ENCODE measurements around the gene TRPT1.

TRPT1 gene

GRCh38 chr11:64254326-64254725 lies 28.3 kb upstream of the TRPT1 start:
- TF ChIP-seq CTCF (IDR thresholded peaks at IDR 0.05), result no peak
- Mint-ChIP-seq H3K4me3 (no peak overlapping the region), H3K36me3 (ENCODE audit: low read depth) (peaks cover 7% of the 10 kb centered on the region), H3K27me3 (ENCODE audit: low read depth, poor library complexity) (no peaks in the 10 kb centered on the region), H3K4me1 (peaks cover 34% of the 10 kb centered on the region), H3K27ac (no peak overlapping the region), H3K9me3 (no peaks in the 10 kb centered on the region)
- no peak for DNase-seq

- no peak overlapping the region for H3K27ac Mint-ChIP-seq
Measured at GRCh38 chr11:64253481-64253880, 27.5 kb upstream of the TRPT1 start.

GRCh38 chr11:64253043-64253442 lies 27.1 kb upstream of the TRPT1 start:
- H3K9me3 Mint-ChIP-seq, result no peaks in the 10 kb centered on the region
- DNase-seq, result no peak
- H3K27ac Mint-ChIP-seq, result no peak overlapping the region
- peaks cover 2% of the 10 kb centered on the region for H3K27me3 Mint-ChIP-seq (ENCODE audit: low read depth, poor library complexity)
- H3K4me3 Mint-ChIP-seq, result peak overlapping the region; percentile 28
- peaks cover 44% of the 10 kb centered on the region for H3K4me1 Mint-ChIP-seq
- H3K36me3 Mint-ChIP-seq (ENCODE audit: low read depth), result peaks cover 5% of the 10 kb centered on the region
- TF ChIP-seq CTCF (IDR thresholded peaks at IDR 0.05), result no peak

More at GRCh38 chr11:64253481-64253880, 27.5 kb upstream of the TRPT1 start:
- Mint-ChIP-seq H3K4me1 (peaks cover 40% of the 10 kb centered on the region), H3K4me3 (peak overlapping the region; percentile 28), H3K36me3 (ENCODE audit: low read depth) (peaks cover 5% of the 10 kb centered on the region), H3K9me3 (no peaks in the 10 kb centered on the region), H3K27me3 (ENCODE audit: low read depth, poor library complexity) (no peaks in the 10 kb centered on the region)
- no peak for DNase-seq
- TF ChIP-seq CTCF (IDR thresholded peaks at IDR 0.05), result no peak

GRCh38 chr11:64252003-64252872 lies 26.3 kb upstream of the TRPT1 start:
- Mint-ChIP-seq H3K9me3 (no peaks in the 10 kb centered on the region), H3K36me3 (ENCODE audit: low read depth) (no peaks in the 10 kb centered on the region), H3K27ac (no peak overlapping the region), H3K27me3 (ENCODE audit: low read depth, poor library complexity) (peaks cover 3% of the 10 kb centered on the region), H3K4me3 (peak overlapping the region; percentile 92), H3K4me1 (peaks cover 49% of the 10 kb centered on the region)
- no peak for TF ChIP-seq CTCF (IDR thresholded peaks at IDR 0.05)
- DNase-seq, result no peak

GRCh38 chr11:64251753-64252002 lies 25.7 kb upstream of the TRPT1 start:
- Mint-ChIP-seq H3K36me3 (ENCODE audit: low read depth) (no peaks in the 10 kb centered on the region), H3K9me3 (no peaks in the 10 kb centered on the region), H3K4me1 (peaks cover 49% of the 10 kb centered on the region), H3K27me3 (ENCODE audit: low read depth, poor library complexity) (peaks cover 3% of the 10 kb centered on the region), H3K27ac (no peak overlapping the region), H3K4me3 (peak overlapping the region; percentile 92)
- no peak for TF ChIP-seq CTCF (IDR thresholded peaks at IDR 0.05)
- DNase-seq, result no peak
